K562 (cell line): ENCODE data around the gene ZNF564. TPM values are rescaled to one million over a fixed set of nuclear protein-coding genes. Genes with fewer than 3 reads are reported as not detected.

Source experiments
- CBX3 ChIP-seq, 2 experiments: IDR thresholded peaks; 1 replicate in 1 of 2; 2 replicates in 1 of 2; pipeline ENCODE4 v1.6.1; 2012; ENCODE audit warnings: inconsistent platforms in 2 of 2, low read length in 2 of 2, borderline replicate concordance in 1 of 2, control low read depth in 1 of 2
- KLF6 ChIP-seq: fragments of 250-450 bp; sonication (Bioruptor Pico); IDR thresholded peaks from 2 replicates; pipeline ENCODE4 v1.4.0; 2020; ENCODE audit warnings: mild to moderate bottlenecking, moderate library complexity, borderline replicate concordance
- RAD51 ChIP-seq: fragments of 450-650 bp; IDR thresholded peaks from 2 replicates; pipeline ENCODE4 v1.7.1; 2016; ENCODE audit warnings: low read depth, mild to moderate bottlenecking, borderline replicate concordance
- polyA plus RNA-seq, 8 experiments: library from polyadenylated mRNA; depleted of rRNA in 4 of 8; stranded (reverse) in 5 of 8; unstranded in 3 of 8; fragments of >200 nt; fragmentation: Nextera tagmentation in 2 of 8; fragmentation: Illumina TruSeq in 1 of 8; extraction: Ambion mirVana in 2 of 8; extraction: Trizol in 1 of 8; gene quantifications; 2 replicates each; pipeline versions ENCODE4 v1.2.1 to v1.2.3, GENCODE V29; 2011 to 2014; ENCODE audit warnings: inconsistent platforms in 1 of 8, missing spikeins in 1 of 8
- total RNA-seq, 7 experiments: library from RNA; depleted of rRNA in 6 of 7; stranded (reverse); fragments of >200 nt in 6 of 7; fragmentation: Illumina TruSeq in 2 of 7; extraction: Trizol in 2 of 7; gene quantifications; 2 replicates each; pipeline versions ENCODE4 v1.2.1 to v1.2.3, GENCODE V29; 2011 to 2021; ENCODE audit warnings: low replicate concordance in 1 of 7
- TF ChIP-seq, protein P1 (sequence below): fragments of 200-600 bp; sonication (generic); IDR thresholded peaks from one replicate; pipeline ENCODE4 v1.6.1; 2012; ENCODE audit warnings: mild to moderate bottlenecking, low read depth, low read length, inconsistent platforms
- TF ChIP-seq, protein P2 (sequence below), 2 experiments: fragments of 450-650 bp in 1 of 2; sonication (generic) in 1 of 2; formaldehyde crosslinking in 1 of 2; IDR thresholded peaks; 2 replicates each; pipeline versions ENCODE4 v1.7.1 to v1.9.0; 2016 to 2022; ENCODE audit warnings: inconsistent platforms in 1 of 2, mild to moderate bottlenecking in 1 of 2, missing genetic modification reagents in 1 of 2

ZNF564 gene
- total and polyA plus RNA-seq, 9 of the 15 experiments (the other 6 are each of a cell fraction or from before 2014, with no cell fraction given) = 1.4 to 8.1 (median 5.6) TPM

DNA sequence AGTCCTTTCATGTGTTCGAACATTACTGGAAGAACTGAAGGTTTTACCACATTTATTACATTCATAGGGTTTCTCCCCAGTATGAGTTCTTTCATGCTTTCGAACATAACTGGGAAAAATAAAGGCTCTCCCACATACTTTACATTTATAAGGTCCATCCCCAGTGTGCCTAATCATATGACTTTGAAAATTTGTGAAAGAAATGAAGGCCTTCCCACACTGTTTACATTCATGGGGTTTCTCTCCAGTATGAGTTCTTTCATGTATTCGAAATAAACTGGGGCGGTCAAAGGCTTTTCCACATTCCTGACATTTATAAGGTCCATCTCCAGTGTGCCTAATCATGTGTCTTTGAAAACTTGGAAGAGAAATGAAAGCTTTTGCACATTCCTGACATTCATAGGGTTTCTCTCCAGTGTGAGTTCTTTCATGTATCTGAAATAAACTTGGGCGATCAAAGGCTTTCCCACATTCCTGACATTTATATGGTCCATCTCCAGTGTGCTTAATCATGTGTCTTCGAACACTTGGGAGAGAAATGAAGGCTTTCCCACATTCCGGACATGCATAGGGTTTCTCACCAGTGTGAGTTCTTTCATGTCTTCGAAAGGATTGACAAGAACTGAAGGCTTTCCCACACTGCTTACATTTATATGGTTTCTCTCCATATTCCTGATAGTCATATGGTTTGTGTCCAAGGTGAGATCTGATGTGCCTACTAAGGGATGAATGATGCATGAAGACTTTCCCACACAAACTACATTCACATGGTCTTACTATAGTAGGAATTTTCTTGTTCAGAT, 24.0 kb downstream of the ZNF564 start (continued):
- TF ChIP-seq, protein P1, sequence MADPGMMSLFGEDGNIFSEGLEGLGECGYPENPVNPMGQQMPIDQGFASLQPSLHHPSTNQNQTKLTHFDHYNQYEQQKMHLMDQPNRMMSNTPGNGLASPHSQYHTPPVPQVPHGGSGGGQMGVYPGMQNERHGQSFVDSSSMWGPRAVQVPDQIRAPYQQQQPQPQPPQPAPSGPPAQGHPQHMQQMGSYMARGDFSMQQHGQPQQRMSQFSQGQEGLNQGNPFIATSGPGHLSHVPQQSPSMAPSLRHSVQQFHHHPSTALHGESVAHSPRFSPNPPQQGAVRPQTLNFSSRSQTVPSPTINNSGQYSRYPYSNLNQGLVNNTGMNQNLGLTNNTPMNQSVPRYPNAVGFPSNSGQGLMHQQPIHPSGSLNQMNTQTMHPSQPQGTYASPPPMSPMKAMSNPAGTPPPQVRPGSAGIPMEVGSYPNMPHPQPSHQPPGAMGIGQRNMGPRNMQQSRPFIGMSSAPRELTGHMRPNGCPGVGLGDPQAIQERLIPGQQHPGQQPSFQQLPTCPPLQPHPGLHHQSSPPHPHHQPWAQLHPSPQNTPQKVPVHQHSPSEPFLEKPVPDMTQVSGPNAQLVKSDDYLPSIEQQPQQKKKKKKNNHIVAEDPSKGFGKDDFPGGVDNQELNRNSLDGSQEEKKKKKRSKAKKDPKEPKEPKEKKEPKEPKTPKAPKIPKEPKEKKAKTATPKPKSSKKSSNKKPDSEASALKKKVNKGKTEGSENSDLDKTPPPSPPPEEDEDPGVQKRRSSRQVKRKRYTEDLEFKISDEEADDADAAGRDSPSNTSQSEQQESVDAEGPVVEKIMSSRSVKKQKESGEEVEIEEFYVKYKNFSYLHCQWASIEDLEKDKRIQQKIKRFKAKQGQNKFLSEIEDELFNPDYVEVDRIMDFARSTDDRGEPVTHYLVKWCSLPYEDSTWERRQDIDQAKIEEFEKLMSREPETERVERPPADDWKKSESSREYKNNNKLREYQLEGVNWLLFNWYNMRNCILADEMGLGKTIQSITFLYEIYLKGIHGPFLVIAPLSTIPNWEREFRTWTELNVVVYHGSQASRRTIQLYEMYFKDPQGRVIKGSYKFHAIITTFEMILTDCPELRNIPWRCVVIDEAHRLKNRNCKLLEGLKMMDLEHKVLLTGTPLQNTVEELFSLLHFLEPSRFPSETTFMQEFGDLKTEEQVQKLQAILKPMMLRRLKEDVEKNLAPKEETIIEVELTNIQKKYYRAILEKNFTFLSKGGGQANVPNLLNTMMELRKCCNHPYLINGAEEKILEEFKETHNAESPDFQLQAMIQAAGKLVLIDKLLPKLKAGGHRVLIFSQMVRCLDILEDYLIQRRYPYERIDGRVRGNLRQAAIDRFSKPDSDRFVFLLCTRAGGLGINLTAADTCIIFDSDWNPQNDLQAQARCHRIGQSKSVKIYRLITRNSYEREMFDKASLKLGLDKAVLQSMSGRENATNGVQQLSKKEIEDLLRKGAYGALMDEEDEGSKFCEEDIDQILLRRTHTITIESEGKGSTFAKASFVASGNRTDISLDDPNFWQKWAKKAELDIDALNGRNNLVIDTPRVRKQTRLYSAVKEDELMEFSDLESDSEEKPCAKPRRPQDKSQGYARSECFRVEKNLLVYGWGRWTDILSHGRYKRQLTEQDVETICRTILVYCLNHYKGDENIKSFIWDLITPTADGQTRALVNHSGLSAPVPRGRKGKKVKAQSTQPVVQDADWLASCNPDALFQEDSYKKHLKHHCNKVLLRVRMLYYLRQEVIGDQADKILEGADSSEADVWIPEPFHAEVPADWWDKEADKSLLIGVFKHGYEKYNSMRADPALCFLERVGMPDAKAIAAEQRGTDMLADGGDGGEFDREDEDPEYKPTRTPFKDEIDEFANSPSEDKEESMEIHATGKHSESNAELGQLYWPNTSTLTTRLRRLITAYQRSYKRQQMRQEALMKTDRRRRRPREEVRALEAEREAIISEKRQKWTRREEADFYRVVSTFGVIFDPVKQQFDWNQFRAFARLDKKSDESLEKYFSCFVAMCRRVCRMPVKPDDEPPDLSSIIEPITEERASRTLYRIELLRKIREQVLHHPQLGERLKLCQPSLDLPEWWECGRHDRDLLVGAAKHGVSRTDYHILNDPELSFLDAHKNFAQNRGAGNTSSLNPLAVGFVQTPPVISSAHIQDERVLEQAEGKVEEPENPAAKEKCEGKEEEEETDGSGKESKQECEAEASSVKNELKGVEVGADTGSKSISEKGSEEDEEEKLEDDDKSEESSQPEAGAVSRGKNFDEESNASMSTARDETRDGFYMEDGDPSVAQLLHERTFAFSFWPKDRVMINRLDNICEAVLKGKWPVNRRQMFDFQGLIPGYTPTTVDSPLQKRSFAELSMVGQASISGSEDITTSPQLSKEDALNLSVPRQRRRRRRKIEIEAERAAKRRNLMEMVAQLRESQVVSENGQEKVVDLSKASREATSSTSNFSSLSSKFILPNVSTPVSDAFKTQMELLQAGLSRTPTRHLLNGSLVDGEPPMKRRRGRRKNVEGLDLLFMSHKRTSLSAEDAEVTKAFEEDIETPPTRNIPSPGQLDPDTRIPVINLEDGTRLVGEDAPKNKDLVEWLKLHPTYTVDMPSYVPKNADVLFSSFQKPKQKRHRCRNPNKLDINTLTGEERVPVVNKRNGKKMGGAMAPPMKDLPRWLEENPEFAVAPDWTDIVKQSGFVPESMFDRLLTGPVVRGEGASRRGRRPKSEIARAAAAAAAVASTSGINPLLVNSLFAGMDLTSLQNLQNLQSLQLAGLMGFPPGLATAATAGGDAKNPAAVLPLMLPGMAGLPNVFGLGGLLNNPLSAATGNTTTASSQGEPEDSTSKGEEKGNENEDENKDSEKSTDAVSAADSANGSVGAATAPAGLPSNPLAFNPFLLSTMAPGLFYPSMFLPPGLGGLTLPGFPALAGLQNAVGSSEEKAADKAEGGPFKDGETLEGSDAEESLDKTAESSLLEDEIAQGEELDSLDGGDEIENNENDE = no peak
- TF ChIP-seq, protein P2, sequence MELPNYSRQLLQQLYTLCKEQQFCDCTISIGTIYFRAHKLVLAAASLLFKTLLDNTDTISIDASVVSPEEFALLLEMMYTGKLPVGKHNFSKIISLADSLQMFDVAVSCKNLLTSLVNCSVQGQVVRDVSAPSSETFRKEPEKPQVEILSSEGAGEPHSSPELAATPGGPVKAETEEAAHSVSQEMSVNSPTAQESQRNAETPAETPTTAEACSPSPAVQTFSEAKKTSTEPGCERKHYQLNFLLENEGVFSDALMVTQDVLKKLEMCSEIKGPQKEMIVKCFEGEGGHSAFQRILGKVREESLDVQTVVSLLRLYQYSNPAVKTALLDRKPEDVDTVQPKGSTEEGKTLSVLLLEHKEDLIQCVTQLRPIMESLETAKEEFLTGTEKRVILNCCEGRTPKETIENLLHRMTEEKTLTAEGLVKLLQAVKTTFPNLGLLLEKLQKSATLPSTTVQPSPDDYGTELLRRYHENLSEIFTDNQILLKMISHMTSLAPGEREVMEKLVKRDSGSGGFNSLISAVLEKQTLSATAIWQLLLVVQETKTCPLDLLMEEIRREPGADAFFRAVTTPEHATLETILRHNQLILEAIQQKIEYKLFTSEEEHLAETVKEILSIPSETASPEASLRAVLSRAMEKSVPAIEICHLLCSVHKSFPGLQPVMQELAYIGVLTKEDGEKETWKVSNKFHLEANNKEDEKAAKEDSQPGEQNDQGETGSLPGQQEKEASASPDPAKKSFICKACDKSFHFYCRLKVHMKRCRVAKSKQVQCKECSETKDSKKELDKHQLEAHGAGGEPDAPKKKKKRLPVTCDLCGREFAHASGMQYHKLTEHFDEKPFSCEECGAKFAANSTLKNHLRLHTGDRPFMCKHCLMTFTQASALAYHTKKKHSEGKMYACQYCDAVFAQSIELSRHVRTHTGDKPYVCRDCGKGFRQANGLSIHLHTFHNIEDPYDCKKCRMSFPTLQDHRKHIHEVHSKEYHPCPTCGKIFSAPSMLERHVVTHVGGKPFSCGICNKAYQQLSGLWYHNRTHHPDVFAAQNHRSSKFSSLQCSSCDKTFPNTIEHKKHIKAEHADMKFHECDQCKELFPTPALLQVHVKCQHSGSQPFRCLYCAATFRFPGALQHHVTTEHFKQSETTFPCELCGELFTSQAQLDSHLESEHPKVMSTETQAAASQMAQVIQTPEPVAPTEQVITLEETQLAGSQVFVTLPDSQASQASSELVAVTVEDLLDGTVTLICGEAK (IDR thresholded peaks at IDR 0.05) = peak; percentile 66
- TF ChIP-seq, protein P2 (CRISPR knock-in tag; IDR thresholded peaks at IDR 0.05) = no peak
- TF ChIP-seq RAD51 (no peak), CBX3 (IDR thresholded peaks at IDR 0.05; ENCODE audit: borderline replicate concordance in 1 of 2, low read length in 2 of 2) (peak; percentile 52 to 99), KLF6 (no peak)
